HG02938 (cell line): ENCODE measurements around the gene ZNF785.
"Not testable (repeated sequence)": the region's sequence is repeated elsewhere in the genome, so short reads cannot be mapped to it uniquely, and the experiment has no call there.

Experiments used
- ATAC-seq: cut with Tn5 transposase; IDR thresholded peaks from one replicate; pipeline ENCODE4 v1.9.1; 2021; ENCODE audit warnings: mild to moderate bottlenecking, moderate library complexity; ENCODE audit not compliant: unreplicated experiment

ZNF785 gene

GRCh38 chr16:30585400-30586191, at the start of gene ZNF785:
ZNF785 (minus strand) TSS chr16:30585697; CDS start chr16:30585611, 86 bp downstream.
- peak; percentile 88 for ATAC-seq

- no peak for ATAC-seq
Measured at GRCh38 chr16:30633526-30633925, 48.0 kb upstream of the ZNF785 start.

DNA sequence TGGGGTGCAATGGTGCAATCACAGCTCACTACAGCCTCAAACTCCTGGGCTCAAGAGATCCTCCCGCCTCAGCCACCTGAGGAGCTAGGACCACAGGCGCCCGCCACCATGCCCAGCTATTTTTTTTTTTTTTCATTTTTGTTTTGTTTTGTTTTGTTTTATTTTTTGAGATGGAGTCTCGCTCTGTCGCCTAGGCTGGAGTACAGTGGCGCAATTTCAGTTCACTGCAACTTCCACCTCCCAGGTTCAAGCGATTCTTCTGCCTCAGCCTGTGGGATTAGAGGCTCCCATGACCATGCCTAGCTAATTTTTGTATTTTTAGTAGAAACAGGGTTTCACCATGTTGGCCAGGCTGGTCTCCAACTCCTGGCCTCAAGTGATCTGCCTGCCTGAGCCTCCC, 47.0 kb upstream of the ZNF785 start:
- ATAC-seq: not testable (repeated sequence)

GRCh38 chr16:30628628-30629540, 43.4 kb upstream of the ZNF785 start:
- ATAC-seq: no peak

GRCh38 chr16:30626236-30626635, 40.7 kb upstream of the ZNF785 start:
- ATAC-seq: no peak

DNA sequence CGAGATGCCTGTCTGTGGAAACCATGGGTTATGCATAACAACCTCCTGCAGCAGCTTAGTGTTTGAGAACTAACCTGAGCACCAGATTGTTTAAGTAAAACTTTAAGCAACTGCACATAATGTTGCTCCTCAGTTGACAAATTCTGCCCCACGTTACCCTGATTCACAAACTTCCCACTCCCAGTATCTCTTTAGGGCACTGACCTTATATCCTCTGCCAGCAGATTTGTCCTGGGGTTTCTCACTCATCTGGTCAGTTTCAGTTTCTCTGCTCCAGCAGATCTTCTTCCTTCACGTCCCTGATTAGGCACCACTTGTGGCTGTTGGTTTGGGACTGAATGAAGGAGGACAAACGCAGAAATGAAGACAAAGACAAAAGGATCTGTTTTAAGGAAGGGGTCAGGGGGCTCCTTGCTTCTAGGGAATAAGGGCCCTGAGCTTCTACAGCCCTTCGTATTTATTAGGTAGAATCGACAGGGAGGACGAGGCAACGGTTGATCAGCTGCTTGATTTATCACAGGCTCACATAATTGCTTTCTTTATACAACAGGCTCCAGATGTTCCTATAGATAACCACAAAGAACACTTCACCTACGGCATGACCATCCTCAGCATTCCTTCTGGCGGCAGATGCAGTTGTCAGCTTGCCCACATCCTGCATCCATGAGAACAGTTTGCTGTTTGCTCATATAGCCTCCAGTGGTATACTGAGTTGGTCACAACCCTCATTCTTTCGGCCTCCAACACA, 38.2 kb upstream of the ZNF785 start:
- no peak for ATAC-seq

- no peak for ATAC-seq
Measured at GRCh38 chr16:30622455-30623032, 37.0 kb upstream of the ZNF785 start.

DNA sequence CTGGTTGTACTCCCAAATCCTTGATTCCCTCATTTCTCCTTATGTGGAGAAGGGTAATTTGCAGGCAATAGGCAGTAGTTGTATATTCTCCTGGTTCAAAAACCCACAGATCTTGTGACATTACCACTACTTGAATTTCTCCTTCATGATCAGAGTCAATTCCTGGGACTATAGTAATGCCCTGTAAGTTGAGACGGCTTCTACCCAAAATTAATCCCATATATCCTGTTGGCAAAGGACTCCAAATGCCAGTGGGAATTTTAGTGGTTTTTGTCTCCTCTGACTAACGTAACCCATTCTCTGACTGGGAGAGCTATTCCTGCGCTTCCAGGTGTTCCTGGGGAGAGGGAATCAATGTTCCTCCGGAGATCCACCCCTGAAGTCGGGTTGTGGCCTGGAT, 36.3 kb upstream of the ZNF785 start:
- ATAC-seq: no peak

GRCh38 chr16:30620169-30620568, 34.7 kb upstream of the ZNF785 start:
- no peak for ATAC-seq

GRCh38 chr16:30619638-30620037, 34.1 kb upstream of the ZNF785 start:
- no peak for ATAC-seq

GRCh38 chr16:30619202-30619601, 33.7 kb upstream of the ZNF785 start:
- ATAC-seq: no peak

DNA sequence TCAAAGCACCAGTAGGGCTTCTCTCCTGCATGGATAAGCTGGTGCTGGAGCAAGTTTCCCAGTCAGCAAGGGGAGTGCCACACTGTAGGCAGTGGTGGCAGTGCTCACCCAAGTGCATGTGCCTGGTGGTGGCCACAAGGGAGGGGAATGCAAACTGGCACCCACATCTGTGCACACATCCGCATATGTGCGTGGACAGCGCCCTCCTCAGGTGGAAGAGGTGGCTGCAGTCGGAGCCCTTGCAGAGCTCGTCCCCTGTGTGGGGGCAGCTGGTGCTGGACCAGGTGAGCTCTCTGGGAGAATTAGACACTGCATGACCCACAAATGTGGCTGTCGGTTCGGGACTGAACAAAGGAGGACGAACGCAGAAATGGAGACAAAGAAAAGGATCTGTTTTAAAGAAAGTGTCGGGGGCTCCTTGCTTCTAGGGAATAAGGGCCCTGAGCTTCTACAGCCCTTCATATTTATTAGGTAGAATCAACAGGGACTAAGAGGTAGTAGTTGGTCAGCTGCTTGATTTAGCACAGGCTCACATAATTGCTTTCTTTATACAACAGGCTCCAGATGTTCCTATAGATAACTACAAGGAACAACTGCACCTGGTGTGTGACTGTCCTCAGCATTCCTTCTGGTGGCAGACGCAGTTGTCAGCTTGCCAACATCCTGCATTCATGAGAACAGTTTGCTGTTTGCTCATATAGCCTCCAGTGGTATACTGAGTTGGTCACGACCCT, 30.0 kb upstream of the ZNF785 start:
- no peak for ATAC-seq

- peak; percentile 87 for ATAC-seq
Measured at GRCh38 chr16:30609926-30610839, 24.7 kb upstream of the ZNF785 start, which contains the start of gene ZNF689. ZNF689 (minus strand) TSS chr16:30610389; CDS start chr16:30610041, 348 bp downstream.

- peak; percentile 21 for ATAC-seq
Measured at GRCh38 chr16:30609002-30609925, 23.8 kb upstream of the ZNF785 start.

GRCh38 chr16:30606004-30606403, 20.5 kb upstream of the ZNF785 start:
- ATAC-seq: no peak

- ATAC-seq: no peak
Measured at GRCh38 chr16:30605158-30605557, 19.7 kb upstream of the ZNF785 start.

DNA sequence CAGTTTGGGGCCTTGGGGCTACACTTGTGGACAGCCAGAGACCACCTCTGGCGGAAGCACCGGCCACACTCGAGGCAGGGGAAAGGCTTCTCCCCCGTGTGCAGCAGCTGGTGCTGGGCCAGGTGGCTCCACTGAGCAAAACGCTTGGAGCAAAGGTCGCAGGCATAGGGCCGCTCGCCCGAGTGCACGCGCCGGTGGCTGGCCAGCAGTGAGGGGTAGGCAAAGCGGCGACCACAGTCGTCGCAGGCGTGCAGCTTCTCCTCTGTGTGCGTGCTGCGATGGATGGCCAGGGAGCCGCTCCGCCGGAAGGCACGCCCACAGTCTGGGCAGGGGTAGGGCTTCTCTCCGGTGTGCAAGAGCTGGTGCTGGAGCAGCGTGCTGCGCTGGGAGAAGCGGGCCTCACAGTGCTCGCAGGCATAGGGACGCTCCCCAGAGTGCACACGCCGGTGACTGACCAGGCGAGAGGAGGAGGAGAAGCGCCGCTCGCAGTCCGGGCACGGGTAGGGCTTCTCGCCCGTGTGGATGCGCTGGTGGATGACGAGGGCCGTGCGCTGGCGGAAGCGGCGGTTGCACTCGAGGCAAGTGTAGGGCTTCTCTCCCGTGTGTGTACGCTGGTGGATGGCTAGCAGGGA, 18.9 kb upstream of the ZNF785 start:
- no peak for ATAC-seq
